H1 (cell line): ENCODE data around the gene PPP4R3A.

Experiments used
- CTCF ChIP-seq, 3 experiments: IDR thresholded peaks; 1 replicate in 2 of 3; 2 replicates in 1 of 3; pipeline versions ENCODE4 v1.5.1 to v1.6.1; 2011; ENCODE audit warnings: low read length in 3 of 3, mild to moderate bottlenecking in 3 of 3, inconsistent platforms in 2 of 3, low read depth in 1 of 3, moderate library complexity in 1 of 3; ENCODE audit not compliant: insufficient read depth in 1 of 3; ENCODE audit errors: control extremely low read depth in 1 of 3
- POLR2AphosphoS5 ChIP-seq: IDR thresholded peaks from 2 replicates; pipeline ENCODE4 v1.6.1; 2011; ENCODE audit warnings: low read depth, low read length
- SIX5 ChIP-seq: IDR thresholded peaks from 2 replicates; pipeline ENCODE4 v1.6.1; 2011; ENCODE audit warnings: mild to moderate bottlenecking, low read depth, low read length
- SUZ12 ChIP-seq: fragments of 200-600 bp; sonication (generic); IDR thresholded peaks from 2 replicates; pipeline ENCODE4 v1.6.1; 2012; ENCODE audit warnings: mild to moderate bottlenecking, inconsistent platforms, low read length, moderate library complexity, mixed read lengths
- TBP ChIP-seq: IDR thresholded peaks from 2 replicates; pipeline ENCODE4 v1.6.1; 2011; ENCODE audit warnings: low read depth, low read length, improper control_type of control experiment
- ZNF274 ChIP-seq: IDR thresholded peaks from 2 replicates; pipeline ENCODE4 v1.7.0; 2012; ENCODE audit warnings: low read length, borderline replicate concordance; ENCODE audit errors: extremely low read depth

- TF ChIP-seq SUZ12 (no peak), SIX5 (no peak), ZNF274 (no peak), TBP (no peak), CTCF (IDR thresholded peaks at IDR 0.05; ENCODE audit: control extremely low read depth in 1 of 3, insufficient read depth in 1 of 3, low read depth in 1 of 3, low read length in 3 of 3) (no peak), POLR2AphosphoS5 (no peak)
These were observed 39.9 kb downstream of the PPP4R3A start for GRCh38 chr14:91470216-91470615.
